GM20000 (cell line): ENCODE data around the gene CSTB.

Experiments used
- DNase-seq: peaks from one replicate; pipeline ENCODE4 v3.0.0; 2012; ENCODE audit warnings: low spot score
- TF ChIP-seq, protein P1 (sequence below): IDR thresholded peaks from 2 replicates; pipeline ENCODE4 v1.5.1; 2012; ENCODE audit warnings: mild to moderate bottlenecking, control low read depth; ENCODE audit errors: extremely low read depth, missing control alignments

The CSTB gene

DNA sequence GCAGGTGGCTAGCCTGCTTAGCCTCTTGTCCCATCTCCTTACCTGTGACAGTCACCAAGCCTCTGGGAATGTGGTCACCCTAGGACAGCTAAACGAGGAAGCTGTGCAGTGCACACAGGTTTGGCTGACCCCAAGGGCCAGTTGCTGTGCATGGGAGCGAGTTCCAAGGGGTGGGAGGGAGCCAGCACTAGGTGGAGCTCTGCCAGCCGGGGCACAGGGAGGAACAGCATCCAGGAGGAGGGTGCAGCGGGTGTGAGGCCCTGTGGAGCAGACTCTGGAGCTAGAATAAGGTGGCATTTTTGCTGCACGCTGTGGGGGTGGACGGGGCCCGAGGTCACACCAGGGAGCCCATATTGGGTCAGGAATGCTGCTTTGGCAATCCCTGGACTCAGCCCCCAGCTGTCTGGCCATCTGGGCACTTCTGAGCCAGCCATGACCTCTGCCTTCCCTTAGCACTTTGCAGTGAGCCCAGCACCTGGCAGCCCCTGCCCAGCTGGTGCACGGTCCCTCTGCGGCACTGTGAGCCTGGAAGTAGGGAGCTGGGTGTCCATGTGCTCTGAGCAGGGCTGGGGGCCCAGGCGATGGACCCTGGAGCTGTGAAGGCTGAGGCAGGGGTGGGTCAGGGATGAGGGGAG is 48.5 kb downstream of the CSTB start:
- no peak for DNase-seq
- TF ChIP-seq, protein P1, sequence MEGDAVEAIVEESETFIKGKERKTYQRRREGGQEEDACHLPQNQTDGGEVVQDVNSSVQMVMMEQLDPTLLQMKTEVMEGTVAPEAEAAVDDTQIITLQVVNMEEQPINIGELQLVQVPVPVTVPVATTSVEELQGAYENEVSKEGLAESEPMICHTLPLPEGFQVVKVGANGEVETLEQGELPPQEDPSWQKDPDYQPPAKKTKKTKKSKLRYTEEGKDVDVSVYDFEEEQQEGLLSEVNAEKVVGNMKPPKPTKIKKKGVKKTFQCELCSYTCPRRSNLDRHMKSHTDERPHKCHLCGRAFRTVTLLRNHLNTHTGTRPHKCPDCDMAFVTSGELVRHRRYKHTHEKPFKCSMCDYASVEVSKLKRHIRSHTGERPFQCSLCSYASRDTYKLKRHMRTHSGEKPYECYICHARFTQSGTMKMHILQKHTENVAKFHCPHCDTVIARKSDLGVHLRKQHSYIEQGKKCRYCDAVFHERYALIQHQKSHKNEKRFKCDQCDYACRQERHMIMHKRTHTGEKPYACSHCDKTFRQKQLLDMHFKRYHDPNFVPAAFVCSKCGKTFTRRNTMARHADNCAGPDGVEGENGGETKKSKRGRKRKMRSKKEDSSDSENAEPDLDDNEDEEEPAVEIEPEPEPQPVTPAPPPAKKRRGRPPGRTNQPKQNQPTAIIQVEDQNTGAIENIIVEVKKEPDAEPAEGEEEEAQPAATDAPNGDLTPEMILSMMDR: no peak

DNA sequence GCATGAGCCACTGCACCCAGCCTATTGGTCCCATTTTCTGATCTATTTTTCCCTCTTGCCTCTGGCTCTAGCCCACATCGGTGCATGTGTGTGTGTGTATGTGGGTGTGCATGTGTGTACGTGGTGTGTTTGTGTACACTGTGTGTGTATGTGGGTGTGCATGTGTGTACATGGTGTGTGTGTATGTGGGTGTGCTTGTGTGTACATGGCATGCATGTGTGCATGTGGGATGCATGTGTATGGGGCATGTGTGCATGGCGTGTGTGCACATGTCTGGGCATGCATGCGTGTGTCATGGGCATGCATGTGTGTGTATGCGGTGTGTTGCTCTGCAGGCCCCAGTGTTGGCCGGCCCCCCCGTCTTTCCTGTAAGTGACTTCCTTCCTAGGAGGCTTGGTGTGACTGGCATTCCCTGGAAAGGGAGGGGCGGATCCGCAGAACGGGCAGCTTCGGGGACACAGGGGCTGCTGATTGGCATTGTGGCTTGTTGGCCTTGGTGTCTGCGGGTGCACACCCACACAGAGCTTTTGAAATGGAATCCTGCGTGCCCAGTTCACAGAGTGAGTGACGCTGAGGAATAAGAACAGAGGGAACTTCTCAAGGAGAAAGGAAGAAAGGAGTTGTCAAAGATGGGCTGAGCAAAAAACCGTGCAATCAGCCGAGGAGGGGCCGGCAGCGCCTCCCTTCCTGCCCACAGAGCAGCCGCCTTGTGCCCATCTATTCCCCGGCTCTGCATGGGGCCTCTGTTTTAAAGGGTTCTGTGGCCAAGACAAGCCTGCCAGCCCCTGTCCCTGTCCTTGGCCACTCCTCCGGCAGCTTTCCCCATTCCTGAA is 49.2 kb downstream of the CSTB start:
- TF ChIP-seq, protein P1: no peak
- DNase-seq: no peak
